DOHH2 (cell line): Measurements from ENCODE around the gene CYTH4.

Experiments used
- H3F3A ChIP-seq: fragments of 200-600 bp; sonication (generic), shearing (Covaris generic); 2 replicates; pipeline ENCODE4 v1.6.0; 2016; ENCODE audit warnings: antibody characterized with exemption, mild to moderate bottlenecking; ENCODE audit not compliant: control insufficient read depth, insufficient read depth
- H3K27ac ChIP-seq: fragments of 200-600 bp; sonication (generic); 2 replicates; pipeline ENCODE4 v1.5.1; 2014; ENCODE audit warnings: low read depth, mild to moderate bottlenecking, low read length, moderate library complexity
- H3K27me3 ChIP-seq: fragments of 200-600 bp; sonication (generic); 2 replicates; pipeline ENCODE4 v1.6.1; 2014; ENCODE audit warnings: mild to moderate bottlenecking, low read length, mixed read lengths; ENCODE audit not compliant: control insufficient read depth
- H3K36me3 ChIP-seq: fragments of 200-600 bp; sonication (generic); 2 replicates; pipeline ENCODE4 v1.6.1; 2014; ENCODE audit warnings: mild to moderate bottlenecking, low read length, moderate library complexity, mixed read lengths; ENCODE audit not compliant: control insufficient read depth
- H3K4me1 ChIP-seq: fragments of 200-600 bp; sonication (generic); 2 replicates; pipeline ENCODE4 v1.6.1; 2014; ENCODE audit warnings: mild to moderate bottlenecking, low read length, mixed read lengths; ENCODE audit not compliant: control insufficient read depth
- H3K4me2 ChIP-seq: fragments of 200-600 bp; sonication (generic); 2 replicates; pipeline ENCODE4 v1.6.0; 2014; ENCODE audit warnings: mild to moderate bottlenecking, low read length, moderate library complexity
- H3K4me3 ChIP-seq: fragments of 200-600 bp; sonication (generic); 2 replicates; pipeline ENCODE4 v1.5.1; 2014; ENCODE audit warnings: mild to moderate bottlenecking, low read length, mixed read lengths
- H3K79me2 ChIP-seq: fragments of 200-600 bp; sonication (generic); 2 replicates; pipeline ENCODE4 v1.6.1; 2014; ENCODE audit warnings: mild to moderate bottlenecking, low read length, mixed read lengths; ENCODE audit not compliant: control insufficient read depth
- H3K9me2 ChIP-seq: fragments of 200-600 bp; sonication (generic); replicated peaks from 2 replicates; pipeline ENCODE4 v1.6.1; 2014; ENCODE audit warnings: mild to moderate bottlenecking, low read length, mixed read lengths; ENCODE audit not compliant: control insufficient read depth
- H3K9me3 ChIP-seq: fragments of 200-600 bp; sonication (generic); 2 replicates; pipeline ENCODE4 v1.6.1; 2014; ENCODE audit warnings: antibody characterized with exemption, low read length, mixed read lengths; ENCODE audit not compliant: control insufficient read depth, insufficient read depth
- H4K20me1 ChIP-seq: fragments of 200-600 bp; sonication (generic); 2 replicates; pipeline ENCODE4 v1.6.0; 2014; ENCODE audit warnings: low read depth, mild to moderate bottlenecking, antibody characterized with exemption, low read length, moderate library complexity; ENCODE audit not compliant: control insufficient read depth, insufficient read depth
- CTCF ChIP-seq: fragments of 200-600 bp; sonication (generic); IDR thresholded peaks from one replicate; pipeline ENCODE4 v1.5.1; 2014; ENCODE audit warnings: antibody characterized with exemption, mild to moderate bottlenecking, low read depth, low read length; ENCODE audit not compliant: poor library complexity, severe bottlenecking
- EZH2phosphoT487 ChIP-seq: fragments of 200-600 bp; sonication (generic); IDR thresholded peaks from 2 replicates; pipeline ENCODE4 v1.6.1; 2017; ENCODE audit warnings: borderline replicate concordance, mild to moderate bottlenecking, antibody characterized with exemption, low read length, moderate library complexity, mixed read lengths

The CYTH4 gene

GRCh38 chr22:37289156-37289735, 6.9 kb downstream of the CYTH4 start:
- Histone ChIP-seq H3K4me2 (no peak overlapping the region), H3K36me3 (peaks cover 73% of the 10 kb centered on the region), H3K27me3 (no peaks in the 10 kb centered on the region), H4K20me1 (no peaks in the 10 kb centered on the region), H3K79me2 (peaks cover 64% of the 10 kb centered on the region), H3K27ac (no peak overlapping the region), H3F3A (peaks cover 22% of the 10 kb centered on the region), H3K4me3 (no peak overlapping the region), H3K9me2 (no peaks in the 10 kb centered on the region), H3K9me3 (no peaks in the 10 kb centered on the region), H3K4me1 (peaks cover 54% of the 10 kb centered on the region)
- TF ChIP-seq CTCF (no peak), EZH2phosphoT487 (no peak)

- TF ChIP-seq CTCF, result no peak
- no peak for TF ChIP-seq EZH2phosphoT487
Measured at GRCh38 chr22:37290737-37291136, 8.4 kb downstream of the CYTH4 start.

GRCh38 chr22:37291559-37292298, 9.4 kb downstream of the CYTH4 start:
- Histone ChIP-seq H3K27ac (no peak overlapping the region), H3K9me3 (no peaks in the 10 kb centered on the region), H3K4me2 (no peak overlapping the region), H3K27me3 (no peaks in the 10 kb centered on the region), H4K20me1 (no peaks in the 10 kb centered on the region), H3K4me1 (peaks cover 50% of the 10 kb centered on the region), H3K79me2 (peaks cover 47% of the 10 kb centered on the region), H3F3A (peaks cover 9% of the 10 kb centered on the region; the same call in 1 of the 2 replicates), H3K9me2 (no peaks in the 10 kb centered on the region), H3K36me3 (peaks cover 80% of the 10 kb centered on the region), H3K4me3 (no peak overlapping the region)
- no peak for TF ChIP-seq CTCF
- no peak for TF ChIP-seq EZH2phosphoT487

More at GRCh38 chr22:37290737-37291136, 8.4 kb downstream of the CYTH4 start:
- H3K36me3 ChIP-seq, result peaks cover 79% of the 10 kb centered on the region
- H3F3A ChIP-seq, result peaks cover 15% of the 10 kb centered on the region; the same call in 1 of the 2 replicates
- H3K27ac ChIP-seq, result no peak overlapping the region
- peaks cover 54% of the 10 kb centered on the region for H3K4me1 ChIP-seq
- no peaks in the 10 kb centered on the region for H3K9me2 ChIP-seq
- no peaks in the 10 kb centered on the region for H3K27me3 ChIP-seq
- H3K79me2 ChIP-seq, result peaks cover 57% of the 10 kb centered on the region
- H3K4me3 ChIP-seq, result no peak overlapping the region
- H3K9me3 ChIP-seq, result no peaks in the 10 kb centered on the region
- no peaks in the 10 kb centered on the region for H4K20me1 ChIP-seq
- H3K4me2 ChIP-seq, result no peak overlapping the region
